ENCODE results near the gene GLB1L2.

- TF ChIP-seq CTCF (IDR thresholded peaks at IDR 0.05; ENCODE audit: insufficient read depth, low read length) (no peak), POLR2AphosphoS5 (IDR thresholded peaks at IDR 0.05; ENCODE audit: low read depth) (no peak), GABPA (IDR thresholded peaks at IDR 0.05; ENCODE audit: low read depth) (no peak), SPI1 (IDR thresholded peaks at IDR 0.05; ENCODE audit: borderline replicate concordance, low read depth) (no peak), REST (IDR thresholded peaks at IDR 0.05; ENCODE audit: insufficient replicate concordance, low read depth) (no peak)
Measured at GRCh38 chr11:134402910-134403309, 71.1 kb downstream of the GLB1L2 start.
